HCT116 (cell line): Measurements from ENCODE around the gene STX5. TPM values are rescaled to one million over a fixed set of nuclear protein-coding genes. Genes with fewer than 3 reads are reported as not detected.

Source experiments
- ATAC-seq: fragments of 200-7000 bp; cut with Tn5 transposase; 2 replicates; pipeline ENCODE4 v1.9.1; 2020; ENCODE audit warnings: mild to moderate bottlenecking, moderate library complexity
- BruUV-seq: library from RNA; stranded (reverse); fragments of 400-500 nt; replicated peaks from 2 replicates; lab custom pipeline; 2021; lab: Mats Ljungman, UMichigan
- CTCF ChIA-PET: fragments of 300-600 bp; sonication (Branson Sonifier 250); formaldehyde crosslinking; loops from one replicate; lab custom pipeline; 2021; ENCODE audit warnings: antibody characterized with exemption; lab: Charles Lee
- POLR2A ChIA-PET: fragments of 300-600, 350-600 bp; sonication (Branson Sonifier 250); formaldehyde crosslinking; loops from one replicate; lab custom pipeline; 2021; ENCODE audit warnings: antibody characterized with exemption; lab: Charles Lee
- RAD21 ChIA-PET, 2 experiments: fragments of 300-600 bp; sonication (Branson Sonifier 250); formaldehyde crosslinking; loops; one replicate each; lab custom pipeline; 2023; ENCODE audit warnings: low total read pairs in 2 of 2; ENCODE audit not compliant: uncharacterized antibody in 2 of 2, unreplicated experiment in 2 of 2, low non-redundant PET in 1 of 2; lab: Charles Lee
- DNase-seq: peaks from one replicate; pipeline ENCODE4 v3.0.0-alpha.2; 2010; ENCODE audit warnings: low read depth, low spot score
- H2AFZ ChIP-seq: fragments of 200-600 bp; shearing (Covaris generic), sonication (generic); 2 replicates; pipeline ENCODE4 v1.6.1; 2017; ENCODE audit warnings: low read depth, mixed run types, mixed read lengths, antibody characterized with exemption, low read length; ENCODE audit not compliant: poor library complexity, severe bottlenecking
- H3K27ac ChIP-seq: 2 replicates; pipeline ENCODE4 v1.5.1; 2012; ENCODE audit warnings: low read depth, low read length
- H3K27me3 ChIP-seq: fragments of 200-600 bp; sonication (generic); 2 replicates; pipeline ENCODE4 v1.6.1; 2016; ENCODE audit warnings: mixed run types, low read length, mixed read lengths; ENCODE audit not compliant: insufficient read depth
- H3K36me3 ChIP-seq, 2 experiments: fragments of 200-500 bp in 1 of 2; fragments of 200-600 bp in 1 of 2; sonication (Bioruptor generic) in 1 of 2; sonication (generic) in 1 of 2; 2 replicates each; pipeline versions ENCODE4 v1.5.1 to v1.6.1; 2014 to 2016; ENCODE audit warnings: low read length in 2 of 2, inconsistent platforms in 1 of 2, mixed read lengths in 1 of 2, mixed run types in 1 of 2; ENCODE audit not compliant: insufficient read depth in 2 of 2, control insufficient read depth in 1 of 2
- H3K4me1 ChIP-seq, 2 experiments: fragments of 200-600 bp in 1 of 2; sonication (generic) in 1 of 2; 2 replicates each; pipeline versions ENCODE4 v1.5.1 to v1.6.1; 2012 to 2017; ENCODE audit warnings: low read length in 2 of 2, inconsistent platforms in 1 of 2, mild to moderate bottlenecking in 1 of 2, mixed read lengths in 1 of 2, mixed run types in 1 of 2, moderate library complexity in 1 of 2; ENCODE audit not compliant: insufficient read depth in 2 of 2, control insufficient read depth in 1 of 2
- H3K4me2 ChIP-seq: fragments of 200-600 bp; sonication (generic); 2 replicates; pipeline ENCODE4 v1.6.1; 2017; ENCODE audit warnings: mixed run types, low read length, mixed read lengths
- H3K4me3 ChIP-seq, 2 experiments: fragments of 200-600 bp in 1 of 2; sonication (generic) in 1 of 2; replicated peaks in 1 of 2; 2 replicates each; pipeline ENCODE4 v1.5.1; 2011 to 2016; ENCODE audit warnings: low read length in 2 of 2, control low read depth in 1 of 2, low read depth in 1 of 2, mild to moderate bottlenecking in 1 of 2, mixed read lengths in 1 of 2, mixed run types in 1 of 2
- H3K79me2 ChIP-seq: fragments of 200-600 bp; sonication (generic); 2 replicates; pipeline ENCODE4 v1.6.1; 2017; ENCODE audit warnings: mild to moderate bottlenecking, mixed run types, low read length, moderate library complexity, mixed read lengths; ENCODE audit not compliant: insufficient read depth
- H3K9ac ChIP-seq: fragments of 200-600 bp; sonication (generic); 2 replicates; pipeline ENCODE4 v1.6.1; 2016; ENCODE audit warnings: low read length, mixed read lengths
- H3K9me2 ChIP-seq: fragments of 200-600 bp; sonication (generic), shearing (Covaris generic); 2 replicates; pipeline ENCODE4 v1.6.1; 2017; ENCODE audit warnings: mixed run types, mild to moderate bottlenecking, moderate library complexity; ENCODE audit not compliant: insufficient read depth
- H3K9me3 ChIP-seq, 2 experiments: fragments of 200-500 bp in 1 of 2; fragments of 200-600 bp in 1 of 2; sonication (Bioruptor generic) in 1 of 2; sonication (generic) in 1 of 2; 2 replicates each; pipeline ENCODE4 v1.6.1; 2014 to 2017; ENCODE audit warnings: low read length in 2 of 2, mixed read lengths in 2 of 2, inconsistent platforms in 1 of 2, low read depth in 1 of 2, mild to moderate bottlenecking in 1 of 2, mixed run types in 1 of 2, moderate library complexity in 1 of 2; ENCODE audit not compliant: control insufficient read depth in 1 of 2, insufficient read depth in 1 of 2
- H4K20me1 ChIP-seq: fragments of 200-600 bp; sonication (generic), shearing (Covaris generic); 2 replicates; pipeline ENCODE4 v1.6.1; 2017; ENCODE audit warnings: mixed run types, mild to moderate bottlenecking, moderate library complexity; ENCODE audit not compliant: insufficient read depth
- ELF1 ChIP-seq: IDR thresholded peaks from 2 replicates; pipeline ENCODE4 v1.6.1; 2012; ENCODE audit warnings: low read depth, borderline replicate concordance
- JUND ChIP-seq: IDR thresholded peaks from 2 replicates; pipeline ENCODE4 v1.6.1; 2012
- SRF ChIP-seq: IDR thresholded peaks from 2 replicates; pipeline ENCODE4 v1.6.1; 2012; ENCODE audit warnings: low read depth
- TCF7L2 ChIP-seq: IDR thresholded peaks from 2 replicates; pipeline ENCODE4 v1.7.0; 2011; ENCODE audit warnings: borderline replicate concordance, inconsistent platforms; ENCODE audit not compliant: insufficient read depth, insufficient read length; ENCODE audit errors: extremely low read depth
- YY1 ChIP-seq: IDR thresholded peaks from 2 replicates; pipeline ENCODE4 v1.6.1; 2011; ENCODE audit warnings: low read length, low read depth, moderate library complexity, mild to moderate bottlenecking; ENCODE audit not compliant: insufficient replicate concordance; ENCODE audit errors: extremely low read depth
- ZBTB33 ChIP-seq: IDR thresholded peaks from 2 replicates; pipeline ENCODE4 v1.6.1; 2011; ENCODE audit warnings: mild to moderate bottlenecking, low read length, moderate library complexity; ENCODE audit not compliant: insufficient replicate concordance; ENCODE audit errors: extremely low read depth
- intact Hi-C: fragments of 100-400 bp; cut with micrococcal nuclease; formaldehyde crosslinking; loops from 2 replicates; pipeline ENCODE4 v1.10.0; 2022
- total RNA-seq: library from RNA; stranded (reverse); gene quantifications from one replicate; pipeline ENCODE4 v1.2.1, GENCODE V29; 2021; ENCODE audit not compliant: unreplicated experiment

STX5 gene
- total RNA-seq, 1 experiment from 2014 or later: 29.5 TPM

- TF ChIP-seq YY1 (no peak), JUND (no peak), TCF7L2 (no peak), SRF (no peak), ZBTB33 (no peak), ELF1 (no peak)
- no peak overlapping the region for H3K4me2 ChIP-seq
- H3K27ac ChIP-seq: no peak overlapping the region
- ChIA-PET RAD21 (interaction anchor here in 1 of 2 experiments (0.6 kb wide), 1 partner anchor 1164 kb away, joined by 3 read pairs; no protein-coding TSS in a partner anchor), POLR2A (interaction anchor here (1.0 to 4.1 kb wide), 2 partner anchors 16 to 26 kb away, joined by 3 to 17 read pairs; partner anchors contain the start of genes STX5 and TEX54), CTCF (no interaction called here)
- H3K4me1 ChIP-seq: peaks cover 20 to 38% of the 10 kb centered on the region in 2 experiments; a peak in 3 of 4 replicates
- H3K9me3 ChIP-seq: no peaks in the 10 kb centered on the region
- no TSS peak for BruUV-seq
- H3K4me3 ChIP-seq: no peak overlapping the region
- no peaks in the 10 kb centered on the region for H3K9me2 ChIP-seq
- peaks cover 9 to 10% of the 10 kb centered on the region in 2 experiments; a peak in 3 of 4 replicates for H3K36me3 ChIP-seq
- DNase-seq (no peak), ATAC-seq (no peak)
- intact Hi-C loops: no loop called here
- no peak overlapping the region for H2AFZ ChIP-seq
- H3K27me3 ChIP-seq: no peaks in the 10 kb centered on the region
- peaks cover 9% of the 10 kb centered on the region for H3K79me2 ChIP-seq
- H3K9ac ChIP-seq: no peak overlapping the region
- H4K20me1 ChIP-seq: peaks cover 10% of the 10 kb centered on the region; the same call in 1 of the 2 replicates
Measured at GRCh38 chr11:62847767-62848314, 16.0 kb upstream of the STX5 start.
